ENCODE results near the gene ABHD10.

GRCh38 chr3:112010636-112011035, 31.8 kb downstream of the ABHD10 start:
- TF ChIP-seq GABPA (IDR thresholded peaks at IDR 0.05; ENCODE audit: low read depth) = no peak
- no peak for TF ChIP-seq POLR2A (IDR thresholded peaks at IDR 0.05; ENCODE audit: low read depth, low read length)
- TF ChIP-seq ATF2 (IDR thresholded peaks at IDR 0.05; ENCODE audit: low read length) = no peak
- TF ChIP-seq CREB1 (IDR thresholded peaks at IDR 0.05; ENCODE audit: low read depth) = no peak
- TF ChIP-seq USF1 (IDR thresholded peaks at IDR 0.05; ENCODE audit: borderline replicate concordance, extremely low read length, insufficient read depth, low read depth, low read length) = no peak
- TF ChIP-seq CTCF (IDR thresholded peaks at IDR 0.05 in 2 of 3, conservative IDR thresholded peaks at IDR 0.05 in 1 of 3; ENCODE audit: control insufficient read depth in 2 of 3, extremely low read depth in 1 of 3, insufficient read depth in 1 of 3, low read depth in 3 of 3, low read length in 3 of 3) = no peak
- TF ChIP-seq ZNF274 (IDR thresholded peaks at IDR 0.05; ENCODE audit: insufficient read depth, insufficient read length) = no peak
- no peak for TF ChIP-seq ATF7 (IDR thresholded peaks at IDR 0.05; ENCODE audit: low read depth)
- TF ChIP-seq MXI1 (IDR thresholded peaks at IDR 0.05; ENCODE audit: low read depth, low read length) = no peak

Data from GM12878 (cell line).